NB4 (cell line): ENCODE measurements around the gene LINGO1.

Source experiments
- DNase-seq: peaks from one replicate; pipeline ENCODE4 v3.0.0; 2010; ENCODE audit warnings: low read depth
- H3K4me3 ChIP-seq: one replicate; pipeline ENCODE4 v1.5.1; 2011; ENCODE audit warnings: mild to moderate bottlenecking, low read depth, low read length, moderate library complexity
- CTCF ChIP-seq: IDR thresholded peaks from one replicate; pipeline ENCODE4 v1.5.1; 2012; ENCODE audit warnings: low read depth, low read length
- MAX ChIP-seq: IDR thresholded peaks from 2 replicates; pipeline ENCODE4 v1.6.1; 2011; ENCODE audit warnings: low read depth, low read length
- MYC ChIP-seq: IDR thresholded peaks from 2 replicates; pipeline ENCODE4 v1.6.1; 2011; ENCODE audit warnings: low read depth, low read length
- POLR2A ChIP-seq: IDR thresholded peaks from 2 replicates; pipeline ENCODE4 v1.6.1; 2011; ENCODE audit warnings: mild to moderate bottlenecking; ENCODE audit not compliant: insufficient read length; ENCODE audit errors: extremely low read depth

Gene LINGO1

GRCh38 chr15:77633134-77633912 is 611 bp upstream of the LINGO1 start:
- no peak overlapping the region for H3K4me3 ChIP-seq
- DNase-seq = peak; percentile 84

GRCh38 chr15:77631745-77632533 is 773 bp downstream of the LINGO1 start:
- DNase-seq = no peak
- H3K4me3 ChIP-seq = no peak overlapping the region
- no peak for TF ChIP-seq MAX

More at GRCh38 chr15:77633134-77633912, 611 bp upstream of the LINGO1 start:
- no peak for TF ChIP-seq MAX
- TF ChIP-seq CTCF = peak; percentile 97

GRCh38 chr15:77630956-77631744 is 1.6 kb downstream of the LINGO1 start:
- TF ChIP-seq MAX = no peak
- TF ChIP-seq POLR2A = no peak
- no peak for TF ChIP-seq CTCF
- TF ChIP-seq MYC = no peak
- no peak overlapping the region for H3K4me3 ChIP-seq
- no peak for DNase-seq

- no peak for TF ChIP-seq MAX
- TF ChIP-seq CTCF = no peak
- TF ChIP-seq POLR2A = no peak
- no peak for TF ChIP-seq MYC
- H3K4me3 ChIP-seq = no peak overlapping the region
- DNase-seq = no peak
Observed at GRCh38 chr15:77630056-77630455, 2.7 kb downstream of the LINGO1 start.

- DNase-seq = no peak
- no peak overlapping the region for H3K4me3 ChIP-seq
- no peak for TF ChIP-seq POLR2A
- no peak for TF ChIP-seq MAX
- no peak for TF ChIP-seq MYC
- TF ChIP-seq CTCF = no peak
Observed at GRCh38 chr15:77629070-77630030, 3.4 kb downstream of the LINGO1 start.
